Esophagus squamous epithelium (tissue), 4 donors: Measurements from ENCODE around the gene TAS1R1.

Source experiments
- POLR2A ChIP-seq, 4 donors: fragments of 450-650 bp; IDR thresholded peaks; one replicate each; pipeline ENCODE4 v1.6.1; 2017; ENCODE audit warnings: antibody characterized with exemption in 4 of 4, mild to moderate bottlenecking in 4 of 4, moderate library complexity in 3 of 4
- TF ChIP-seq, protein P1 (sequence below), 6 experiments: fragments of 450-650 bp in 4 of 6; fragments of 200-600 bp in 2 of 6; sonication (generic) in 2 of 6; IDR thresholded peaks; one replicate each; pipeline ENCODE4 v1.5.1; 2016 to 2019; ENCODE audit warnings: antibody characterized with exemption in 6 of 6, mild to moderate bottlenecking in 4 of 6, moderate library complexity in 4 of 6

DNA sequence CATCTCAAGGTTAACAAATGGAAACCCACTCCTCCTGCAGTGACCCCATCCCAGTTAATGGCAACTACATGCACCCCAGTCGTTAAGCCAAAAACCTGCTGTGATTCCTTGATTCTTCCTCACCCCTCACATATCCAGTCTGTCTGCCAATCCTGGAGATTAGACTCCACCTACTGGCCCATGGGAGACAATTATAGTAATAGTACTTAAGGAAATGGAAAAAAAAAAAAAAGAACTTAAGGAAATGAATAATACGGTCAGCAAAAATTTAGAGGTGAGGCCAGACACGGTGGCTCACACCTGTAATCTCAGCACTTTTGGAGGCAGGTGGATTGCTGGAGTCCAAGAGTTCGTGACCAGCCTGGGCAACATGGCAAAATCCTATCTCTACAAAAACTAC, 7.8 kb upstream of the TAS1R1 start:
- TF ChIP-seq, protein P1, sequence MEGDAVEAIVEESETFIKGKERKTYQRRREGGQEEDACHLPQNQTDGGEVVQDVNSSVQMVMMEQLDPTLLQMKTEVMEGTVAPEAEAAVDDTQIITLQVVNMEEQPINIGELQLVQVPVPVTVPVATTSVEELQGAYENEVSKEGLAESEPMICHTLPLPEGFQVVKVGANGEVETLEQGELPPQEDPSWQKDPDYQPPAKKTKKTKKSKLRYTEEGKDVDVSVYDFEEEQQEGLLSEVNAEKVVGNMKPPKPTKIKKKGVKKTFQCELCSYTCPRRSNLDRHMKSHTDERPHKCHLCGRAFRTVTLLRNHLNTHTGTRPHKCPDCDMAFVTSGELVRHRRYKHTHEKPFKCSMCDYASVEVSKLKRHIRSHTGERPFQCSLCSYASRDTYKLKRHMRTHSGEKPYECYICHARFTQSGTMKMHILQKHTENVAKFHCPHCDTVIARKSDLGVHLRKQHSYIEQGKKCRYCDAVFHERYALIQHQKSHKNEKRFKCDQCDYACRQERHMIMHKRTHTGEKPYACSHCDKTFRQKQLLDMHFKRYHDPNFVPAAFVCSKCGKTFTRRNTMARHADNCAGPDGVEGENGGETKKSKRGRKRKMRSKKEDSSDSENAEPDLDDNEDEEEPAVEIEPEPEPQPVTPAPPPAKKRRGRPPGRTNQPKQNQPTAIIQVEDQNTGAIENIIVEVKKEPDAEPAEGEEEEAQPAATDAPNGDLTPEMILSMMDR (IDR thresholded peaks at IDR 0.05), result peak in 1 of 6 experiments; percentile 26
- TF ChIP-seq POLR2A (IDR thresholded peaks at IDR 0.05), result no peak
